GM18498 (cell line): ENCODE data around the gene RAB5IF.
"Not testable (repeated sequence)": the region's sequence is repeated elsewhere in the genome, so short reads cannot be mapped to it uniquely, and the experiment has no call there.

Experiments
- ATAC-seq: cut with Tn5 transposase; IDR thresholded peaks from one replicate; pipeline ENCODE4 v1.9.1; 2021; ENCODE audit warnings: mild to moderate bottlenecking, moderate library complexity; ENCODE audit not compliant: unreplicated experiment

RAB5IF gene, protein sequence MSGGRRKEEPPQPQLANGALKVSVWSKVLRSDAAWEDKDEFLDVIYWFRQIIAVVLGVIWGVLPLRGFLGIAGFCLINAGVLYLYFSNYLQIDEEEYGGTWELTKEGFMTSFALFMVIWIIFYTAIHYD

GRCh38 chr20:36605399-36606157 lies at the start of gene RAB5IF:
TSS of gene RAB5IF (plus strand) at chr20:36605779. CDS start at chr20:36605952, 173 bp downstream.
- ATAC-seq: peak; percentile 90

GRCh38 chr20:36562724-36563123 lies 42.9 kb upstream of the RAB5IF start:
- no peak for ATAC-seq

DNA sequence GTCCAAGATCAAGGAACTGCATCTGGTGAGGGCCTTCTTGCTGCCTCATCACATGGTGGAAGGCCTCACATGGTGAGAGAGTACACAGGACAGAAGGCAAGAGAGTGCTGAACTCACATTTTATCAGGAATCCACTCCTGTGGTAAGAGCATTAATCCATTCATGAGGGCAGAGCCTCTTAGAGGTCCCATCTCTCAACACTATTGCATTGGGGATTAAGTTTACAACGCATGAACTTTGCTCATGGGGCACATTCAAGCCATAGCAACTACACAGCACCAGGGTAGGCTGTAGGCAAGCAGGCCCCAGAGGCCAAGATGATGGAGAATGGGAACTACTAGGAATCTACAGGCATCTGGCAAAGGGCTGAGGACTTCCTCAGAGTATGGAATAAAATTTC lies 42.2 kb upstream of the RAB5IF start:
- ATAC-seq: no peak

DNA sequence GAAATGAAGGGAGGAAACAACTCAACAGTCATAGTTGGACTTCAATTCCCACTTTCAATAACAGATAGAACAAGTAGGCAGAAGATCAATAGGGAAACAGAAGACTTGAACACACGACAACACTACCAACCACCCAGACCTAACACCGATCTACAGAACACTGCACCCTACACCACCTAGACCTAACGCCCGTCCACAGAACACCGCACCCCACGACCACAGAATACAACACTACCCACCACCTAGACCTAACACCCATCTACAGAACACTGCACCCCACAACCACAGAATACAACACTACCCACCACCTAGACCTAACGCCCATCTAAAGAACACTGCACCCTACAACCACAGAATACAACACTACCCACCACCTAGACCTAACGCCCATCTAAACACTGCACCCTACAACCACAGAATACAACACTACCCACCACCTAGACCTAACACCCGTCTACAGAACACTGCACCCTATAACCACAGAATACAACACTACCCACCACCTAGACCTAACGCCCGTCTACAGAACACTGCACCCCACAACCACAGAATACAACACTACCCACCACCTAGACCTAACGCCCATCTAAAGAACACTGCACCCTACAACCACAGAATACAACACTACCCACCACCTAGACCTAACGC lies 41.4 kb upstream of the RAB5IF start:
- not testable (repeated sequence) for ATAC-seq

- ATAC-seq: not testable (repeated sequence)
Measured at GRCh38 chr20:36564726-36565121, 40.9 kb upstream of the RAB5IF start.

GRCh38 chr20:36565520-36565919 lies 40.1 kb upstream of the RAB5IF start:
- no peak for ATAC-seq

- ATAC-seq: no peak
Measured at GRCh38 chr20:36569847-36570429, 35.6 kb upstream of the RAB5IF start.

DNA sequence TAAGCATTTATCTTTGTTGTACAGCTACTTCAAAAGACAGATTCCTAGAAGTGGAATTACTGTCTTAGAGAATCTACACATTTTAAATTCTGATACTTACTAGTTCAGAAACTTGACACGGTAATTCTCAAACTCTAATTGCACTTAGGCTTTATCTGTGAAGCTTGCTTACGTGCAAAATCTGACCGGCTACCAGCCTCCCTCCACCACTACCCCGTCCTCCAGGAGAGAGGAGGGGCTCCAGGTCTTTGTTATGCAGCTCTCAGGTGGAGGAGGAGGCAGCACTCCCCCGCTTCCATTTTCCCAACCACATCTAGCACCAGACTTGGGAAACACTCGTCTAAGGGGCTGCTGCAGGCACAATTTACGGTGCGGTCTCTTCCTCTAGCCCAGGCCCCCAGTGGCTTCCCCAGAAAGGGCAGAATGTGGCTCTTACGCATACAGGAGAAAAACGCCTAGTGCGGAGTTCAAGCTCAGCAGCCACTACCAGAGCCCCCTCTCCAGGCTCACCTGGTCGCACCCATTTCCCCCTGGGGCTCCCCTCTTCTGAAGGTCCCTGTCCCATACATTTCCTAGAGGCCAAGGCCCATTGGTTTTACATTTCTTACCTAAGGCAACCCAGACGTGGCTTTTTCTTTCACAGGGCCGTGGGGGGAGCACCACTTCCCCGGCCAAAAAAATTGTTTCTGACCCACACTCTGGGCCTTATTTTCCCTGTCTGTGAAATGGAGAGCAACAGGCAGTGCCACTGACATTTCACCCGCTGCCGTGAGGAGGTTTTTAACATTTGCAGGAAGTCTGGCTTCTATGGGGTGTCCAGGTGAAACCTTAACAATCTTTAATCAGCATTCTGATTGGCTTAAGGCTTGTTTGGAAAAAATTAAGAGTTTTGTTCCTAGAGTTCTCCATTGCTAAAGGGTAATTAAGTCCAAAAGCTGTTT lies 33.7 kb upstream of the RAB5IF start:
- no peak for ATAC-seq

- peak; percentile 1 for ATAC-seq
Measured at GRCh38 chr20:36572701-36573102, 32.9 kb upstream of the RAB5IF start.

- ATAC-seq: peak; percentile 69
Measured at GRCh38 chr20:36573103-36573797, 32.3 kb upstream of the RAB5IF start, which contains the start of gene TGIF2. TSS of gene TGIF2 (plus strand) at chr20:36573597. CDS start at chr20:36578775, 5,178 bp downstream.

GRCh38 chr20:36573798-36574365 lies 31.7 kb upstream of the RAB5IF start:
- no peak for ATAC-seq

DNA sequence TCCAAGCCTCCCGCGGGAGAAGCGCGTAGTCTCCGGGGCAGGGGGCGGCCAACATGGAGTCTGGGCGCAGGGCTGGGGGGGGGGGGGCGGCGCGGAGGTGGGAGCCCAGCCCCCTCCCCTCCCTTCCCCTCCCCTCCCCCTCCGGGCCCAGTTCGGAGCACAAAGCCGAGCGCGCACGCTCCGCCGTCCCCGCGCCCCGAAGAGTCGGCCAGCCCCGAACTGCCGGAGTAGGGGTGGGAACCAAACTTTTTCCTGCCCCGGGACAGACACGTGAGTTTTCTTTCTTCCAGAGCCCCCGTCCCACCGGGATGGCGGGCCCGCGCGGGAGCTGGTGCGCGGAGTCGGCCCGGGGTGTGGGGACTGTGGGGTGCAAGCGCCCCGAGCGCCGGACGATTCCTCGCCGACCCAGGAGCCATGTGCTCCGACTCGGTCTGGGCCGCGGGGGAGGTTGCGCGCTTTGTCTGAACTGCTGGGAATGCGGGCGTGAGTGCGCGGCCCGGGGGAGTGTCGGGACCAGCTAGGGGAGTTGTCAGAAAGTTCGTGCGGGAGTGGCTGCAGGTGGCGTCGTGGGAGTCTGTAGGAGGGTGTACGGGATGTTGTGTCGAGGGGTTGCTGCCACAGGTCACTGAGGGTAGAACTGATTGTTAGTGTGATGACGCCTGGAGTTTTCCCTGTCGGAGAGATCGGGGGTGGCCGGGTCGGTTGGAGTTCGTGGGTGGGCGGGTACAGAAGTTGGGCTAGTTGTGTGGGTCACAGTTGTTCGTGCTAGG lies 31.0 kb upstream of the RAB5IF start:
- ATAC-seq: no peak

- ATAC-seq: no peak
Measured at GRCh38 chr20:36576081-36576445, 29.5 kb upstream of the RAB5IF start.

- ATAC-seq: no peak
Measured at GRCh38 chr20:36578356-36579041, 27.1 kb upstream of the RAB5IF start.

DNA sequence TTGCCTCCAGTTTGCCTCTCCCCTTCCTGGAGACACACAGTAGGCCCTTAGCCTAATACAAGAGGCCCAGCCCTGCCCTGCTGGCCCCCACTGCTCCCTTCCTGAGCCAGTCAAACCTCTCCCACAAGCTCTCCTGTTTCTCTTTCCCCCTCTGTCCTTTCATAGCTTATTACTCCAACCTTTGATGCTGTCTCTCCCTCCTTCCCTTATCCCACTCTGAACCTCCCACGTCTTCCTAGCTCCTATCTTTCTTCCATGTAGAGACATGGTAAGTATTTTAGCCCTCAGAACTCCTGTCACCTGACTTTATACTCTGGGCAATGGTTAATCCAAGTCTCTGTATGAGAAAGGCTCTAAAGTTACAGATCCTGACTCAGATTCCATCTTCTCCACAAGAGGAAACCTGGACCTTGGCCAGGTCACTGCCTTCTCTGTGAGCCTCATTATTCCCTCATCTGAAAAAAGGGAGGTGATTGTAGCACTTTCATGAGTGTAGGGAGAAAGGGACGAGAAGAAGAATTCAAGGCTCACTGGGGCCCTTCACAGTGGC lies 25.5 kb upstream of the RAB5IF start:
- no peak for ATAC-seq

- no peak for ATAC-seq
Measured at GRCh38 chr20:36582322-36582721, 23.3 kb upstream of the RAB5IF start.

DNA sequence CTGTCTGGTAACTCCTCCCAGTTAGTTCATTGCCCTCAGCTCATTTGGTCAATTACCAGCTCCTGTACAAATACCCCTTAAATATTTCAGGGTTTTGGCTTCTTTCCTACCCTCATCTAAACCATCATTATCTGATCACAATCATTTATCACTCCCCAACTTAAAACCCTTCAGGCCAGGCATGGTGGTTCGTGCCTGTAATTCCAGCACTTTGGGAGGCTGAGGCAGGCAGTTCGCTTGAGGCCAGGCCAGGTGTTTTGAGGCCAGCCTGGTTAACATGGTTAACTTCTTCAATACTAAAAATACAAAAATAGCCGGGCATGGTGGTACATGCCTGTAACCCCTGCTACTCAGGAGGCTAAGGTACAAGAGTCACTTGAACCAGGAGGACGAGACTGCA lies 22.8 kb upstream of the RAB5IF start:
- no peak for ATAC-seq

DNA sequence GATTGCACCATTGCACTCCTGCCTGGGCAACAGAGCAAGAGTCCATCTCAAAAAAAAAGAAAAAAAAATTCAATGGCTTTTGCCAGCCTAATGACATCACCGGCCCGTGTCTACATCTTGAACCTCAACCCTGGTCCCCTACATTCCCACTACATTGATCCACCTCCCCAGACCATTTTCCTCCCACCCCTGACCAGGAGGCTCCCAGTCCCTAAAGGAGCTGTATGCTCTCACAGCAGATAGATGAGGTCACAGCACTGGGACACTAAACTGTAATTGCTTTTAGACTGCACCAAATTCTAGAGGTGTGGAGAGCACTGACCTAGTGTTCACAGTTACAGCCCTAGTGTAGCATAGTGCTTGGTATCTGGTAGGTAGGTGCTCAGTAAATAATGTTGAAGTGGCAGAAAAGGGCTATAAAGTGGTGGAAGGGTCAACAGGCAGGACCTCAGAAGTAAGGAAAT lies 21.5 kb upstream of the RAB5IF start:
- ATAC-seq: no peak
